GM12892 (cell line): ENCODE data around the gene NFIX.

ENCODE experiments used
- POLR2A ChIP-seq: IDR thresholded peaks from 2 replicates; pipeline ENCODE4 v1.6.1; 2011; ENCODE audit warnings: low read depth, low read length, control low read depth
- POLR2AphosphoS5 ChIP-seq: IDR thresholded peaks from 2 replicates; pipeline ENCODE4 v1.6.1; 2011; ENCODE audit warnings: low read depth, low read length, control low read depth
- TAF1 ChIP-seq: IDR thresholded peaks from 2 replicates; pipeline ENCODE4 v1.6.1; 2011; ENCODE audit warnings: low read depth, mild to moderate bottlenecking, control low read depth, low read length, borderline replicate concordance

GRCh38 chr19:13040232-13040947, 45.1 kb downstream of the NFIX start:
- TF ChIP-seq POLR2A (no peak), POLR2AphosphoS5 (no peak), TAF1 (no peak)
